OCI-M1 (cell line): ENCODE measurements around the gene CFAP300.

Experiments
- DNase-seq: peaks from one replicate; lab custom pipeline; 2025; lab: John Stamatoyannopoulos, UW

Gene CFAP300

GRCh38 chr11:102073253-102073652, 26.0 kb downstream of the CFAP300 start:
- DNase-seq = no peak

GRCh38 chr11:102079625-102080024, 32.4 kb downstream of the CFAP300 start:
- DNase-seq = no peak

GRCh38 chr11:102081313-102081712, 34.1 kb downstream of the CFAP300 start:
- DNase-seq = no peak

GRCh38 chr11:102085864-102086551, 38.8 kb downstream of the CFAP300 start:
- no peak for DNase-seq

GRCh38 chr11:102097186-102097585, 49.9 kb downstream of the CFAP300 start:
- DNase-seq = no peak

GRCh38 chr11:102099755-102100154, 52.5 kb downstream of the CFAP300 start:
- DNase-seq = no peak

GRCh38 chr11:102108734-102109440, 61.6 kb downstream of the CFAP300 start:
- no peak for DNase-seq

- DNase-seq = peak; percentile 67
These were observed 62.9 kb downstream of the CFAP300 start, which contains the start of gene YAP1 for GRCh38 chr11:102109896-102110760. TSS of gene YAP1 (plus strand) at chr11:102110447. CDS start at chr11:102110849, 402 bp downstream.

GRCh38 chr11:102110761-102111010, 63.4 kb downstream of the CFAP300 start:
- no peak for DNase-seq

GRCh38 chr11:102111011-102111786, 64.0 kb downstream of the CFAP300 start:
- DNase-seq = no peak

- no peak for DNase-seq
These were observed 64.7 kb downstream of the CFAP300 start for GRCh38 chr11:102111787-102112508.

- DNase-seq = no peak
These were observed 65.2 kb downstream of the CFAP300 start for GRCh38 chr11:102112509-102112821.

GRCh38 chr11:102114032-102114431, 66.8 kb downstream of the CFAP300 start:
- no peak for DNase-seq

- no peak for DNase-seq
These were observed 68.3 kb downstream of the CFAP300 start for GRCh38 chr11:102115557-102115956.

GRCh38 chr11:102116453-102117205, 69.4 kb downstream of the CFAP300 start:
- no peak for DNase-seq

- DNase-seq = no peak
These were observed 70.4 kb downstream of the CFAP300 start for GRCh38 chr11:102117472-102118113.

- DNase-seq = no peak
These were observed 71.7 kb downstream of the CFAP300 start for GRCh38 chr11:102118937-102119336.

GRCh38 chr11:102119997-102120396, 72.8 kb downstream of the CFAP300 start:
- DNase-seq = no peak

GRCh38 chr11:102120437-102120973, 73.3 kb downstream of the CFAP300 start:
- DNase-seq = no peak

- no peak for DNase-seq
These were observed 74.1 kb downstream of the CFAP300 start for GRCh38 chr11:102121329-102121728.
